ENCODE measurements around the gene CISTR.

- TF ChIP-seq, protein P1, sequence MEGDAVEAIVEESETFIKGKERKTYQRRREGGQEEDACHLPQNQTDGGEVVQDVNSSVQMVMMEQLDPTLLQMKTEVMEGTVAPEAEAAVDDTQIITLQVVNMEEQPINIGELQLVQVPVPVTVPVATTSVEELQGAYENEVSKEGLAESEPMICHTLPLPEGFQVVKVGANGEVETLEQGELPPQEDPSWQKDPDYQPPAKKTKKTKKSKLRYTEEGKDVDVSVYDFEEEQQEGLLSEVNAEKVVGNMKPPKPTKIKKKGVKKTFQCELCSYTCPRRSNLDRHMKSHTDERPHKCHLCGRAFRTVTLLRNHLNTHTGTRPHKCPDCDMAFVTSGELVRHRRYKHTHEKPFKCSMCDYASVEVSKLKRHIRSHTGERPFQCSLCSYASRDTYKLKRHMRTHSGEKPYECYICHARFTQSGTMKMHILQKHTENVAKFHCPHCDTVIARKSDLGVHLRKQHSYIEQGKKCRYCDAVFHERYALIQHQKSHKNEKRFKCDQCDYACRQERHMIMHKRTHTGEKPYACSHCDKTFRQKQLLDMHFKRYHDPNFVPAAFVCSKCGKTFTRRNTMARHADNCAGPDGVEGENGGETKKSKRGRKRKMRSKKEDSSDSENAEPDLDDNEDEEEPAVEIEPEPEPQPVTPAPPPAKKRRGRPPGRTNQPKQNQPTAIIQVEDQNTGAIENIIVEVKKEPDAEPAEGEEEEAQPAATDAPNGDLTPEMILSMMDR (IDR thresholded peaks at IDR 0.05): no peak
- no peak for TF ChIP-seq POLR2A (IDR thresholded peaks at IDR 0.05)
These were observed 13.2 kb downstream of the CISTR start for GRCh38 chr12:53738406-53739213.
